Pancreas (tissue), 10 donors: Measurements from ENCODE around the gene FRMPD2. TPM values are rescaled to one million over a fixed set of nuclear protein-coding genes. Genes with fewer than 3 reads are reported as not detected.
"Not testable (repeated sequence)": the region's sequence is repeated elsewhere in the genome, so short reads cannot be mapped to it uniquely, and the experiment has no call there.

ENCODE experiments used
- ATAC-seq, 4 donors: fragments of 200-7000 bp; cut with Tn5 transposase; one replicate each; pipeline versions ENCODE4 v1.8.0 to v1.9.1; 2020; ENCODE audit warnings: mild to moderate bottlenecking in 4 of 4, moderate library complexity in 4 of 4
- DNase-seq, 6 donors: peaks; one replicate each; pipeline ENCODE4 v3.0.0-alpha.2; 2020
- FAIRE-seq: peaks from 2 replicates; lab custom pipeline; 2012; peaks lifted over from hg19 to GRCh38; lab: Jason Lieb, UNC
- H3K27ac ChIP-seq, 4 donors: fragments of 200-600 bp; sonication (generic); 1 replicate in 3 of 4; 2 replicates in 1 of 4; pipeline versions ENCODE4 v1.5.0 to v1.8.0; 2020
- H3K27me3 ChIP-seq, 4 donors: fragments of 200-600 bp; one replicate each; pipeline ENCODE4 v1.8.0; 2021
- H3K36me3 ChIP-seq, 3 donors: fragments of 200-600 bp; sonication (generic) in 1 of 3; one replicate each; pipeline versions ENCODE4 v1.5.0 to v1.8.0; 2020 to 2021
- H3K4me1 ChIP-seq, 3 donors: fragments of 200-600 bp; one replicate each; pipeline ENCODE4 v1.8.0; 2021
- H3K4me3 ChIP-seq, 4 donors: fragments of 200-600 bp; sonication (generic) in 2 of 4; one replicate each; pipeline versions ENCODE4 v1.5.0 to v1.8.0; 2020 to 2021
- H3K9me3 ChIP-seq, 4 donors: fragments of 200-600 bp; one replicate each; pipeline ENCODE4 v1.8.0; 2021
- CTCF ChIP-seq, 4 donors: fragments of 200-600 bp; sonication (generic) in 3 of 4; IDR thresholded peaks; one replicate each; pipeline versions ENCODE4 v1.5.0 to v1.8.0; 2021; ENCODE audit warnings: antibody characterized with exemption in 4 of 4
- WGBS, 2 donors: extraction: QIAGEN DNeasy Blood & Tissue Kit; methylation state at CpG; one replicate each; pipeline ENCODE4 v1.1.7; 2013; 5-methylcytosine and 5-hydroxymethylcytosine counted together
- intact Hi-C, 3 donors: fragments of 100-400 bp; cut with DNase I; formaldehyde crosslinking; loops; one replicate each; pipeline versions ENCODE4 v1.11.1 to v1.14.2; 2022
- polyA plus RNA-seq, 2 donors: library from polyadenylated mRNA; stranded (reverse); fragments of 200-250 nt; gene quantifications; one replicate each; pipeline ENCODE4 v1.2.3, GENCODE V29; 2013
- total RNA-seq, 6 donors: library from RNA; stranded (reverse); fragmentation: NEBNext Ultra II Directional in 4 of 6; extraction: Animal tissue kit (Norgen Biotek cat#: 25700) in 4 of 6; gene quantifications; one replicate each; pipeline versions ENCODE4 v1.2.1 to v1.2.4, GENCODE V29; 2021 to 2023
- donor health status: healthy with polysubstance abuse.
- donor health status: DM: no; HTN: no; CAD: no; lungs with moderate emphysema.
- donor health status: DM: no; HTN: no; CAD: no.
- donor health status: control.
- donor health status: control.
- donor health status: Bipolar disorder and iron deficiency.
- donor health status: DM: yes; HTN: yes; CAD: no.
- donor health status: DM: no; HTN: no; CAD: no.
- donor health status: DM: no; HTN: no; CAD: no.
- donor health status: DM: yes; HTN: yes; CAD: no.

Gene FRMPD2
- total and polyA plus RNA-seq, 8 donors: 0.08 to 0.47 (median 0.24) TPM

GRCh38 chr10:48224979-48225560, 49.4 kb downstream of the FRMPD2 start:
- Histone ChIP-seq H3K4me3 (no peak overlapping the region), H3K27me3 (no peaks in the 10 kb centered on the region), H3K36me3 (no peaks in the 10 kb centered on the region), H3K27ac (no peak overlapping the region), H3K4me1 (no peaks in the 10 kb centered on the region), H3K9me3 (no peaks in the 10 kb centered on the region)
- intact Hi-C loops: no loop called here
- WGBS, 2 donors: 60 to 62% methylated on average over 5 of the region's 5 CpGs
- FAIRE-seq: no peak
- ATAC-seq: no peak
- no peak for TF ChIP-seq CTCF (IDR thresholded peaks at IDR 0.05)
- DNase-seq: no peak

- no peak for DNase-seq
- no peak overlapping the region for H3K27ac ChIP-seq
- H3K4me1 ChIP-seq: no peaks in the 10 kb centered on the region
- whole genome bisulfite sequencing, 2 donors: 70 to 73% methylated on average over 1 of the region's 1 CpG
- ATAC-seq: no peak
- no peaks in the 10 kb centered on the region for H3K36me3 ChIP-seq
- no peak for FAIRE-seq
- H3K27me3 ChIP-seq: no peaks in the 10 kb centered on the region
- intact Hi-C loops: no loop called here
- H3K9me3 ChIP-seq: no peaks in the 10 kb centered on the region
- TF ChIP-seq CTCF (IDR thresholded peaks at IDR 0.05): no peak
- no peak overlapping the region for H3K4me3 ChIP-seq
Measured at GRCh38 chr10:48224296-48224695, 50.2 kb downstream of the FRMPD2 start.

- H3K9me3 ChIP-seq: no peaks in the 10 kb centered on the region
- no peaks in the 10 kb centered on the region for H3K4me1 ChIP-seq
- ATAC-seq (no peak), FAIRE-seq (no peak), DNase-seq (no peak)
- no peaks in the 10 kb centered on the region for H3K36me3 ChIP-seq
- no peak overlapping the region for H3K27ac ChIP-seq
- intact Hi-C loops: no loop called here
- no peak for TF ChIP-seq CTCF (IDR thresholded peaks at IDR 0.05)
- no peak overlapping the region for H3K4me3 ChIP-seq
- no peaks in the 10 kb centered on the region for H3K27me3 ChIP-seq
Measured at GRCh38 chr10:48221814-48222213, 52.7 kb downstream of the FRMPD2 start.

GRCh38 chr10:48221031-48221430, 53.5 kb downstream of the FRMPD2 start:
- H3K9me3 ChIP-seq, H3K36me3 ChIP-seq, H3K4me1 ChIP-seq, ATAC-seq, intact Hi-C loops, H3K27me3 ChIP-seq, H3K27ac ChIP-seq, FAIRE-seq, H3K4me3 ChIP-seq, DNase-seq: not testable (repeated sequence)
- 90 to 92% methylated on average over 3 of the region's 3 CpGs for WGBS, 2 donors

GRCh38 chr10:48219194-48219593, 55.3 kb downstream of the FRMPD2 start:
- ATAC-seq (no peak), FAIRE-seq (no peak), DNase-seq (no peak)
- Histone ChIP-seq H3K36me3 (no peaks in the 10 kb centered on the region), H3K9me3 (no peaks in the 10 kb centered on the region), H3K27ac (no peak overlapping the region), H3K27me3 (no peaks in the 10 kb centered on the region), H3K4me1 (no peaks in the 10 kb centered on the region), H3K4me3 (no peak overlapping the region)
- no peak for TF ChIP-seq CTCF (IDR thresholded peaks at IDR 0.05)
- intact Hi-C loops: no loop called here
- WGBS, 2 donors: 82 to 96% methylated on average over 1 of the region's 1 CpG
